Activated CD4-positive, alpha-beta T cell treated with anti-CD3 and anti-CD28 coated beads for 36 hours (primary cell): ENCODE results near the gene PIK3R5. TPM values are rescaled to one million over a fixed set of nuclear protein-coding genes. Genes with fewer than 3 reads are reported as not detected.

Source experiments
- ATAC-seq: fragments of 200-7000 bp; cut with Tn5 transposase; one replicate; pipeline ENCODE4 v1.10.0; 2021; ENCODE audit warnings: mild to moderate bottlenecking, moderate library complexity
- CTCF ChIA-PET: fragments of 350-600 bp; sonication (Branson Sonifier 250); formaldehyde crosslinking; loops from one replicate; lab custom pipeline; 2021; ENCODE audit warnings: antibody characterized with exemption; lab: Charles Lee
- POLR2A ChIA-PET: fragments of 350-600 bp; sonication (Branson Sonifier 250); formaldehyde crosslinking; loops from one replicate; lab custom pipeline; 2021; ENCODE audit warnings: antibody characterized with exemption, inconsistent platforms; lab: Charles Lee
- DNase-seq: peaks from one replicate; pipeline ENCODE4 v3.0.0-alpha.2; 2020
- H3K27ac Mint-ChIP-seq: one replicate; pipeline ENCODE4 v1.8.0; 2021; ENCODE audit warnings: mixed read lengths
- H3K27me3 Mint-ChIP-seq: one replicate; pipeline ENCODE4 v1.8.0; 2021; ENCODE audit warnings: mixed read lengths
- H3K36me3 Mint-ChIP-seq: one replicate; pipeline ENCODE4 v1.8.0; 2021; ENCODE audit warnings: low read depth, mixed read lengths
- H3K4me1 Mint-ChIP-seq: one replicate; pipeline ENCODE4 v1.8.0; 2021; ENCODE audit warnings: mixed read lengths
- H3K4me3 Mint-ChIP-seq: one replicate; pipeline ENCODE4 v1.8.0; 2021; ENCODE audit warnings: mild to moderate bottlenecking, moderate library complexity, mixed read lengths
- H3K9me3 Mint-ChIP-seq: one replicate; pipeline ENCODE4 v1.8.0; 2021; ENCODE audit warnings: low read depth, mixed read lengths
- intact Hi-C, 2 experiments: fragments of 100-400 bp; cut with DNase I in 1 of 2; cut with micrococcal nuclease in 1 of 2; formaldehyde crosslinking; loops; one replicate each; pipeline versions ENCODE4 v1.14.2 to v1.15.1; 2022 to 2024; cut with DNase I, micrococcal nuclease
- total RNA-seq, 2 experiments: library from RNA; stranded (reverse); gene quantifications; one replicate each; pipeline ENCODE4 v1.2.3, GENCODE V29; 2021

Gene PIK3R5
- total RNA-seq, 2 experiments from 2014 or later: 20.4 to 29.2 TPM

GRCh38 chr17:8952191-8952590, 13.3 kb downstream of the PIK3R5 start:
- Mint-ChIP-seq H3K4me3 (no peak overlapping the region), H3K27ac (peak overlapping the region; percentile 44), H3K27me3 (no peaks in the 10 kb centered on the region), H3K9me3 (peaks cover 12% of the 10 kb centered on the region), H3K4me1 (peaks cover 93% of the 10 kb centered on the region), H3K36me3 (peaks cover 39% of the 10 kb centered on the region)
- ChIA-PET CTCF (interaction anchor here (0.8 to 1.2 kb wide), 3 partner anchors 10 to 39 kb away, joined by 3 to 5 read pairs (median 4); no protein-coding TSS in a partner anchor), POLR2A (interaction anchor here (1.4 kb wide), 1 partner anchor 10 kb away, joined by 3 read pairs; no protein-coding TSS in a partner anchor)
- ATAC-seq (no peak), DNase-seq (no peak)
- intact Hi-C loops: loop anchor here in 1 of 2 experiments (5.0 kb wide), 1 partner anchor 35 kb away; no protein-coding TSS in a partner anchor

- ChIA-PET CTCF (no interaction called here), POLR2A (interaction anchor here (0.6 kb wide), 2 partner anchors 8 to 1420 kb away, joined by 3 to 4 read pairs; no protein-coding TSS in a partner anchor)
- H3K4me1 Mint-ChIP-seq: peaks cover 93% of the 10 kb centered on the region
- peaks cover 43% of the 10 kb centered on the region for H3K36me3 Mint-ChIP-seq
- peak overlapping the region; percentile 55 for H3K27ac Mint-ChIP-seq
- no peaks in the 10 kb centered on the region for H3K27me3 Mint-ChIP-seq
- peaks cover 12% of the 10 kb centered on the region for H3K9me3 Mint-ChIP-seq
- no peak for DNase-seq
- intact Hi-C loops: loop anchor here in 1 of 2 experiments (5.0 kb wide), 1 partner anchor 34 kb away; no protein-coding TSS in a partner anchor
- no peak for ATAC-seq
- peak overlapping the region; percentile 3 for H3K4me3 Mint-ChIP-seq
Measured at GRCh38 chr17:8951206-8951605, 14.3 kb downstream of the PIK3R5 start.

- Mint-ChIP-seq H3K27ac (peak overlapping the region; percentile 79), H3K4me1 (peaks cover 86% of the 10 kb centered on the region), H3K36me3 (peaks cover 49% of the 10 kb centered on the region), H3K4me3 (peak overlapping the region; percentile 61), H3K9me3 (peaks cover 12% of the 10 kb centered on the region), H3K27me3 (no peaks in the 10 kb centered on the region)
- peak; percentile 62 for DNase-seq
- ChIA-PET POLR2A (interaction anchor here (1.0 to 1.4 kb wide), 7 partner anchors 9 to 776 kb away, joined by 3 to 12 read pairs (median 4); no protein-coding TSS in a partner anchor), CTCF (interaction anchor here (0.6 to 3.4 kb wide), 10 partner anchors 11 to 82 kb away, joined by 3 to 32 read pairs (median 3); no protein-coding TSS in a partner anchor)
- intact Hi-C loops: loop anchor here (1.0 kb wide), 5 partner anchors 8 to 341 kb away; partner anchors contain the start of gene PIK3R5 (in 1 of the 2)
- peak; percentile 75 for ATAC-seq
Measured at GRCh38 chr17:8949061-8949661, 16.3 kb downstream of the PIK3R5 start.

GRCh38 chr17:8948462-8948861, 17.0 kb downstream of the PIK3R5 start:
- H3K4me1 Mint-ChIP-seq: peaks cover 83% of the 10 kb centered on the region
- peak overlapping the region; percentile 79 for H3K27ac Mint-ChIP-seq
- peaks cover 15% of the 10 kb centered on the region for H3K9me3 Mint-ChIP-seq
- DNase-seq (no peak), ATAC-seq (no peak)
- H3K36me3 Mint-ChIP-seq: peaks cover 53% of the 10 kb centered on the region
- H3K27me3 Mint-ChIP-seq: no peaks in the 10 kb centered on the region
- intact Hi-C loops: no loop called here
- ChIA-PET CTCF (interaction anchor here (0.6 to 3.4 kb wide), 8 partner anchors 10 to 53 kb away, joined by 3 to 32 read pairs (median 5); no protein-coding TSS in a partner anchor), POLR2A (interaction anchor here (1.0 to 1.4 kb wide), 6 partner anchors 8 to 775 kb away, joined by 3 to 12 read pairs (median 4); no protein-coding TSS in a partner anchor)
- H3K4me3 Mint-ChIP-seq: peak overlapping the region; percentile 61

- Mint-ChIP-seq H3K27me3 (no peaks in the 10 kb centered on the region), H3K4me3 (no peak overlapping the region), H3K4me1 (peaks cover 81% of the 10 kb centered on the region), H3K27ac (peak overlapping the region; percentile 71), H3K9me3 (peaks cover 15% of the 10 kb centered on the region), H3K36me3 (peaks cover 48% of the 10 kb centered on the region)
- ChIA-PET CTCF (interaction anchor here (1.0 to 2.2 kb wide), 3 partner anchors 14 to 52 kb away, joined by 4 to 7 read pairs (median 5); no protein-coding TSS in a partner anchor), POLR2A (no interaction called here)
- intact Hi-C loops: no loop called here
- ATAC-seq: no peak
- no peak for DNase-seq
Measured at GRCh38 chr17:8947201-8947600, 18.3 kb downstream of the PIK3R5 start.

- Mint-ChIP-seq H3K9me3 (peaks cover 11% of the 10 kb centered on the region), H3K36me3 (peaks cover 43% of the 10 kb centered on the region), H3K27ac (peak overlapping the region; percentile 71), H3K4me1 (peaks cover 81% of the 10 kb centered on the region), H3K4me3 (no peak overlapping the region), H3K27me3 (no peaks in the 10 kb centered on the region)
- intact Hi-C loops: no loop called here
- DNase-seq: peak; percentile 40
- ChIA-PET CTCF (interaction anchor here (1.0 to 1.2 kb wide), 2 partner anchors 11 to 24 kb away, joined by 3 to 4 read pairs; no protein-coding TSS in a partner anchor), POLR2A (no interaction called here)
- ATAC-seq: no peak
Measured at GRCh38 chr17:8946476-8946875, 19.0 kb downstream of the PIK3R5 start.

GRCh38 chr17:8946071-8946470, 19.4 kb downstream of the PIK3R5 start:
- peaks cover 39% of the 10 kb centered on the region for H3K36me3 Mint-ChIP-seq
- peaks cover 8% of the 10 kb centered on the region for H3K9me3 Mint-ChIP-seq
- POLR2A ChIA-PET: no interaction called here
- H3K27ac Mint-ChIP-seq: peak overlapping the region; percentile 40
- peaks cover 81% of the 10 kb centered on the region for H3K4me1 Mint-ChIP-seq
- intact Hi-C loops: no loop called here
- no peaks in the 10 kb centered on the region for H3K27me3 Mint-ChIP-seq
- DNase-seq (no peak), ATAC-seq (no peak)
- CTCF ChIA-PET: interaction anchor here (1.2 kb wide), 1 partner anchor 11 kb away, joined by 3 read pairs; no protein-coding TSS in a partner anchor
- no peak overlapping the region for H3K4me3 Mint-ChIP-seq

- Mint-ChIP-seq H3K36me3 (peaks cover 32% of the 10 kb centered on the region), H3K27me3 (no peaks in the 10 kb centered on the region), H3K4me1 (peaks cover 81% of the 10 kb centered on the region), H3K4me3 (no peak overlapping the region), H3K27ac (no peak overlapping the region), H3K9me3 (peaks cover 2% of the 10 kb centered on the region)
- ChIA-PET POLR2A (no interaction called here), CTCF (no interaction called here)
- DNase-seq: no peak
- intact Hi-C loops: loop anchor here in 1 of 2 experiments (5.0 kb wide), 1 partner anchor 328 kb away; no protein-coding TSS in a partner anchor
- ATAC-seq: no peak
Measured at GRCh38 chr17:8944748-8945147, 20.8 kb downstream of the PIK3R5 start.

- intact Hi-C loops: loop anchor here in 1 of 2 experiments (5.0 kb wide), 1 partner anchor 328 kb away; no protein-coding TSS in a partner anchor
- H3K9me3 Mint-ChIP-seq: peaks cover 2% of the 10 kb centered on the region
Measured at GRCh38 chr17:8944083-8944482, 21.4 kb downstream of the PIK3R5 start.

GRCh38 chr17:8941980-8942622, 23.4 kb downstream of the PIK3R5 start:
- ChIA-PET CTCF (interaction anchor here (1.0 to 1.2 kb wide), 2 partner anchors 11 to 12 kb away, joined by 4 read pairs; no protein-coding TSS in a partner anchor), POLR2A (interaction anchor here (0.6 to 1.2 kb wide), 2 partner anchors 11 to 56 kb away, joined by 3 read pairs; no protein-coding TSS in a partner anchor)
- Mint-ChIP-seq H3K4me1 (peaks cover 78% of the 10 kb centered on the region), H3K36me3 (peaks cover 36% of the 10 kb centered on the region), H3K27ac (peak overlapping the region; percentile 89), H3K4me3 (peak overlapping the region; percentile 52), H3K9me3 (peaks cover 5% of the 10 kb centered on the region), H3K27me3 (no peaks in the 10 kb centered on the region)
- intact Hi-C loops: loop anchor here in 1 of 2 experiments (1.0 to 5.0 kb wide), 3 partner anchors 23 to 330 kb away; partner anchors contain the start of gene PIK3R5
- DNase-seq (peak; percentile 53), ATAC-seq (no peak)

More at GRCh38 chr17:8944083-8944482, 21.4 kb downstream of the PIK3R5 start:
- ChIA-PET POLR2A (no interaction called here), CTCF (interaction anchor here (1.2 kb wide), 1 partner anchor 13 kb away, joined by 5 read pairs; no protein-coding TSS in a partner anchor)
- Mint-ChIP-seq H3K4me3 (no peak overlapping the region), H3K27ac (no peak overlapping the region), H3K27me3 (no peaks in the 10 kb centered on the region), H3K36me3 (peaks cover 34% of the 10 kb centered on the region), H3K4me1 (peaks cover 81% of the 10 kb centered on the region)
- DNase-seq (no peak), ATAC-seq (no peak)
